A549 treated with ZK216348 at 1 μM for 4 hours (cell line): ENCODE data around the gene ACOT12. TPM values are rescaled to one million over a fixed set of nuclear protein-coding genes. Genes with fewer than 3 reads are reported as not detected.

ENCODE experiments used
- total RNA-seq: library from RNA; stranded (reverse); fragments of 200-300 nt; extraction: Qiagen RNA extraction; gene quantifications from 5 replicates; pipeline ENCODE4 v1.2.3, GENCODE V29; 2022; ENCODE audit warnings: low read depth

ACOT12 gene
- not detected in 5 replicates for total RNA-seq

DNA sequence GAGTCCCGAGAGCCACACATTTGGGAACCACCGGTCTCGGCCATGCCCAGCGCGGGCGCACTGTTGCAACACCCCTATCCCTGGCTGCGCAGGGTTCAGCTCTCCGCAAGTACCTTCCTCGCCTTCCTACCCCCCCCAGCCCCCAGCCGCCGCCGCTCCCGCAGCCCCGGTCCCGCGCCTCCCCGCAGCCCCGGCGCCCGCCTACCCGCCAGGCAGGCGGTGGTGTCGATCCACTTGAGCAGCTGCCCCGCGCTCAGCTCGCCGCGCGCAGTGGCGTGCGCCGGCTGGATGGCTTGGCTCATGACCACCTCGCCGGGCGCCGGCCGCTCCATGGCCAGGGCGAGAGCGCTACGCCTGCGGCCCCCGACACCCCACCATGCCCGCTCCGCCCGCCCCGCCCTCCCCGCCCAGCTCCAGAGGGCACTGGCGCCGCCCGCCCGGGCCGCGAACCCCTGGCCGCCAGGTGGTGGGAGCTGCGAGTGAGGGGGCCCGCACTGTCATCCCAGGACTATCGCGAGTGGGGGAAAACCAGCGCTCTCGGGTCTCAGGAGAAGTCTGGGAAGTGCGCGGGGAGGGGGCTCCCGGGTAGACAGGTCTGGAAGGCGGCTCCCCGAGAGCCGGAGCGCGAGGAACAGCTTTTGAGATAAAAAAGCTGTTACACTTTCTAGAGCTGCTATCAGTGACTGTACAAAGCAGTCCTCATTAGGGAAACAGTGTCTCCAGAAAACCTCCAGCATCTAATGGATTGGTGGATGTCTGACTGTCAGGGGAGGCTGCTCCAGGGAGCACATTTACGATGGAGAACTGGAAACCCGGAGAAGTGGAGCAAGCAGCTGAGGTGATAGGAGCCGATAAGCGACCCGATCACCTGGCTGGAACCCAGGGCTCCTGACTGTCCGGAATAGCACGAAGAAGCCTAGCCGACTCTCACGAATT, at the start of gene ACOT12:
Gene ACOT12, minus strand, starts transcription at position 352 of the 936 bp plus-strand sequence. Its CDS starts 20 bp downstream, at position 332.

DNA sequence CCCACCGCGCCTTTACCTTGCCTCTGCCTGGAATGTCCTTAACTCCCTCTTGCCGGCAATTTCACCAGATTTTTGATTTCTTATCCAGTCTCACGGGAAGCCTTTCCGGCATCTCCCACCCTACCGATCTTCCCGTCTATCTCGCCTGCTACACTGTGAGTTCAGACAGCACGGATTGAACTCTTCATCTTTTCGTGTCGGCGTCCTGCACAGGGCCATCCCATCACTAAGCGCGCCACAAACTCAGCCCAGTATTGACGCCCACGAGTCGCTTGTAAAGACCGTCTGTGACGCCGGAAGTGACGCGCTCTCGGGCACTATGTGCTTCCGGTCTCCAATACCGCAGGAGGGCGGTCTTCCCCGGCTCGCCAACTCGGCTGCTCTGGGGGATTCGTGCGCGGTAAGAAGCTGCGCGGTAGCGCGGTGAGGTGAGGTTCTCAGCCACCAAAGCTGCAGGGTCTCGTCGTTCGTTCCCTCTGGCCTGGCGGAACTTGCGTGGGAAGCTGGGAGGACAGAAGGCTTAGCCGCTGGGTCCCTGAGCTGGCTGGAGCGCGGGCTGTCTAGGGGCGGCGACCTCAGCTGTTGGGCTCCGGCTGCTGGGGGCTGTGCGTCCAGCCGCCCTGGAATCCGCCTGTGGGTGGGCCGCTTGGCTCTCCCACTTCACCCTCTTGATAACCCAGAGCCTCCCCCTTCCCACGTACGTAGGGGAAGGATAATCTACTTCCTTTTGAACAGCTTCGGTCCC, 92.5 kb downstream of the ACOT12 start, which contains the start of gene ZCCHC9:
Gene ZCCHC9, plus strand, starts transcription at position 317 of the 745 bp plus-strand sequence. CDS start 3,171 bp downstream, outside the sequence.

Other genes starting within 250 kb of the ACOT12 start
- gene CKMT2, start 160.8 kb downstream of the ACOT12 start, total RNA-seq: not detected in 5 replicates
- gene ZCCHC9, start 92.5 kb downstream of the ACOT12 start, total RNA-seq: 26.2 to 33.8 TPM (median 27.3 TPM) in 5 replicates